GM13976 (cell line): Measurements from ENCODE around the gene GRM2.
"Not testable (repeated sequence)": the region's sequence is repeated elsewhere in the genome, so short reads cannot be mapped to it uniquely, and the experiment has no call there.

Experiments
- DNase-seq: peaks from one replicate; pipeline ENCODE4 v3.0.0; 2012; ENCODE audit warnings: low spot score
- CTCF ChIP-seq: IDR thresholded peaks from 2 replicates; pipeline ENCODE4 v1.5.1; 2012; ENCODE audit warnings: borderline replicate concordance, mild to moderate bottlenecking; ENCODE audit not compliant: insufficient read depth; ENCODE audit errors: extremely low read depth, missing control alignments, control extremely low read depth
- in situ Hi-C: fragments of 300-500 bp; cut with MboI; formaldehyde crosslinking; loops from one replicate; pipeline ENCODE4 v1.12.0; 2022; ENCODE audit warnings: low sequenced_read_pairs, mixed read lengths, inconsistent platforms; ENCODE audit not compliant: unreplicated experiment

GRM2 gene

GRCh38 chr3:51733859-51734571 is 27.1 kb downstream of the GRM2 start:
- TF ChIP-seq CTCF: no peak
- no peak for DNase-seq
- in situ Hi-C loops: no loop called here

GRCh38 chr3:51734572-51734907 is 27.7 kb downstream of the GRM2 start:
- in situ Hi-C loops: no loop called here
- no peak for TF ChIP-seq CTCF

GRCh38 chr3:51735039-51735438 is 28.2 kb downstream of the GRM2 start:
- TF ChIP-seq CTCF: no peak
- in situ Hi-C loops: no loop called here
- no peak for DNase-seq

More at GRCh38 chr3:51734572-51734907, 27.7 kb downstream of the GRM2 start:
- DNase-seq: no peak

- no peak for TF ChIP-seq CTCF
- in situ Hi-C loops: no loop called here
- no peak for DNase-seq
These were observed 29.1 kb downstream of the GRM2 start for GRCh38 chr3:51735950-51736349.

- DNase-seq: no peak
- in situ Hi-C loops: no loop called here
- no peak for TF ChIP-seq CTCF
These were observed 32.2 kb downstream of the GRM2 start for GRCh38 chr3:51739110-51739509.

GRCh38 chr3:51742320-51742719 is 35.5 kb downstream of the GRM2 start:
- DNase-seq, in situ Hi-C loops: not testable (repeated sequence)

- in situ Hi-C loops, DNase-seq: not testable (repeated sequence)
These were observed 36.1 kb downstream of the GRM2 start for GRCh38 chr3:51742978-51743377.

GRCh38 chr3:51747840-51748239 is 41.0 kb downstream of the GRM2 start:
- TF ChIP-seq CTCF: no peak
- in situ Hi-C loops: no loop called here
- DNase-seq: no peak
